NCI-H2029 (cell line): ENCODE results near the gene TBC1D25.

Experiments used
- DNase-seq: peaks from one replicate; lab custom pipeline; 2025; lab: John Stamatoyannopoulos, UW

Gene TBC1D25

GRCh38 chrX:48606091-48606490 is 66.6 kb downstream of the TBC1D25 start:
- DNase-seq = no peak

- DNase-seq = no peak
Observed at GRCh38 chrX:48611703-48612102, 72.2 kb downstream of the TBC1D25 start.
